Type B pancreatic cell (in vitro differentiated cells): ENCODE results near the gene HIP1. TPM values are rescaled to one million over a fixed set of nuclear protein-coding genes. Genes with fewer than 3 reads are reported as not detected.
"Not testable (repeated sequence)": the region's sequence is repeated elsewhere in the genome, so short reads cannot be mapped to it uniquely, and the experiment has no call there.

Experiments used
- DNase-seq: peaks from one replicate; pipeline ENCODE4 v3.0.0; 2021; ENCODE audit warnings: mixed read lengths; ENCODE audit not compliant: unreplicated experiment; ENCODE audit errors: extremely low spot score
- H3K27ac Mint-ChIP-seq: 2 replicates; pipeline ENCODE4 v1.8.0; 2021; ENCODE audit warnings: mild to moderate bottlenecking, mixed read lengths
- H3K27me3 Mint-ChIP-seq: 2 replicates; pipeline ENCODE4 v1.8.0; 2021; ENCODE audit warnings: mixed read lengths
- H3K36me3 Mint-ChIP-seq: 2 replicates; pipeline ENCODE4 v1.8.0; 2021; ENCODE audit warnings: mixed read lengths
- H3K4me1 Mint-ChIP-seq: one replicate; pipeline ENCODE4 v1.8.0; 2021; ENCODE audit warnings: mixed read lengths; ENCODE audit not compliant: unreplicated experiment
- H3K4me3 Mint-ChIP-seq: 2 replicates; pipeline ENCODE4 v1.8.0; 2021; ENCODE audit warnings: mild to moderate bottlenecking, mixed read lengths
- H3K9me3 Mint-ChIP-seq: 2 replicates; pipeline ENCODE4 v1.8.0; 2021; ENCODE audit warnings: mixed read lengths
- CTCF ChIP-seq: fragments of 200-600 bp; sonication (generic); conservative IDR thresholded peaks from 2 replicates; pipeline ENCODE4 v1.5.0; 2021; ENCODE audit warnings: antibody characterized with exemption, mild to moderate bottlenecking
- long read RNA-seq: library from polyadenylated mRNA; unstranded; transcript quantifications from one replicate; pipeline ENCODE4 v2.0.0, GENCODE V29; 2020
- total RNA-seq: library from RNA; stranded (reverse); gene quantifications from 2 replicates; pipeline ENCODE4 v1.2.1, GENCODE V29; 2021; ENCODE audit warnings: low replicate concordance

HIP1 gene
- total RNA-seq: 11.1 and 33.8 TPM in 2 replicates
- long read RNA-seq, partial matches to known transcripts: 0 of 2 reads
- long read RNA-seq, other reads (novel, unspliced or antisense): 2 of 2 reads

GRCh38 chr7:75738604-75738974, at the start of gene HIP1:
HIP1 (minus strand) TSS chr7:75738941; CDS start chr7:75738920, 21 bp downstream.
- H3K4me3 Mint-ChIP-seq: peak within 1 kb of the TSS; percentile 97
- no peak for TF ChIP-seq CTCF
- H3K27me3 Mint-ChIP-seq: peaks cover 27% of the 10 kb centered on the region
- H3K27ac Mint-ChIP-seq: peak within 1 kb of the TSS; percentile 90
- H3K4me1 Mint-ChIP-seq: peaks cover 23% of the 10 kb centered on the region
- peaks cover 4% of the 10 kb centered on the region for H3K36me3 Mint-ChIP-seq
- H3K9me3 Mint-ChIP-seq: no peaks in the 10 kb centered on the region
- DNase-seq: no peak

- H3K27ac Mint-ChIP-seq, DNase-seq, H3K4me3 Mint-ChIP-seq, H3K36me3 Mint-ChIP-seq, H3K27me3 Mint-ChIP-seq, H3K4me1 Mint-ChIP-seq, H3K9me3 Mint-ChIP-seq: not testable (repeated sequence)
These were observed 49.6 kb upstream of the HIP1 start for GRCh38 chr7:75788154-75788847.

- H3K27me3 Mint-ChIP-seq: peaks cover 37% of the 10 kb centered on the region
- H3K27ac Mint-ChIP-seq, H3K36me3 Mint-ChIP-seq, DNase-seq, H3K4me3 Mint-ChIP-seq, H3K4me1 Mint-ChIP-seq: not testable (repeated sequence)
- peaks cover 10% of the 10 kb centered on the region for H3K9me3 Mint-ChIP-seq
These were observed 44.3 kb upstream of the HIP1 start for GRCh38 chr7:75783058-75783457.

- not testable (repeated sequence) for DNase-seq, H3K4me1 Mint-ChIP-seq, H3K36me3 Mint-ChIP-seq, H3K4me3 Mint-ChIP-seq, H3K27ac Mint-ChIP-seq
- peaks cover 37% of the 10 kb centered on the region for H3K27me3 Mint-ChIP-seq
- H3K9me3 Mint-ChIP-seq: peaks cover 10% of the 10 kb centered on the region
These were observed 42.0 kb upstream of the HIP1 start for GRCh38 chr7:75780647-75781273.

GRCh38 chr7:75779516-75779915, 40.8 kb upstream of the HIP1 start:
- peaks cover 37% of the 10 kb centered on the region for H3K27me3 Mint-ChIP-seq
- H3K4me3 Mint-ChIP-seq, H3K27ac Mint-ChIP-seq: not testable (repeated sequence)

GRCh38 chr7:75779035-75779434, 40.3 kb upstream of the HIP1 start:
- H3K27me3 Mint-ChIP-seq: peaks cover 37% of the 10 kb centered on the region
- not testable (repeated sequence) for DNase-seq, H3K27ac Mint-ChIP-seq, H3K4me3 Mint-ChIP-seq, H3K4me1 Mint-ChIP-seq, H3K36me3 Mint-ChIP-seq
- peaks cover 10% of the 10 kb centered on the region for H3K9me3 Mint-ChIP-seq

More at GRCh38 chr7:75779516-75779915, 40.8 kb upstream of the HIP1 start:
- H3K9me3 Mint-ChIP-seq: peaks cover 10% of the 10 kb centered on the region
- H3K4me1 Mint-ChIP-seq, H3K36me3 Mint-ChIP-seq, DNase-seq: not testable (repeated sequence)

GRCh38 chr7:75776295-75776971, 37.7 kb upstream of the HIP1 start:
- TF ChIP-seq CTCF: no peak
- no peaks in the 10 kb centered on the region for H3K9me3 Mint-ChIP-seq
- no peak for DNase-seq
- H3K27me3 Mint-ChIP-seq: peaks cover 21% of the 10 kb centered on the region
- H3K4me3 Mint-ChIP-seq: no peak overlapping the region
- H3K36me3 Mint-ChIP-seq: no peaks in the 10 kb centered on the region
- no peak overlapping the region for H3K27ac Mint-ChIP-seq
- H3K4me1 Mint-ChIP-seq: peaks cover 8% of the 10 kb centered on the region

GRCh38 chr7:75773958-75774357, 35.2 kb upstream of the HIP1 start:
- H3K4me1 Mint-ChIP-seq, H3K4me3 Mint-ChIP-seq, H3K27ac Mint-ChIP-seq, H3K9me3 Mint-ChIP-seq, H3K27me3 Mint-ChIP-seq, DNase-seq, H3K36me3 Mint-ChIP-seq: not testable (repeated sequence)
